Frontal cortex (tissue), 4 donors: ENCODE measurements around the gene UBALD2. TPM values are rescaled to one million over a fixed set of nuclear protein-coding genes. Genes with fewer than 3 reads are reported as not detected.
"Not testable (repeated sequence)": the region's sequence is repeated elsewhere in the genome, so short reads cannot be mapped to it uniquely, and the experiment has no call there.

Source experiments
- DNase-seq, 2 donors: peaks; one replicate each; pipeline ENCODE4 v3.0.0; 2012; ENCODE audit warnings: low spot score in 2 of 2
- FAIRE-seq: peaks from 2 replicates; lab custom pipeline; 2012; peaks lifted over from hg19 to GRCh38; lab: Jason Lieb, UNC
- total RNA-seq: library from RNA; depleted of rRNA; stranded (reverse); fragments of >200 nt; gene quantifications from one replicate; pipeline ENCODE4 v1.2.3, GENCODE V29; 2014
- donor health status: control.
- donor health status: control.
- donor health status: control.

UBALD2 gene
- total RNA-seq, 1 donor from 2014 or later = 3.3 TPM

- no peak for FAIRE-seq
Observed at GRCh38 chr17:76275382-76276068, 10.4 kb downstream of the UBALD2 start.

GRCh38 chr17:76276069-76276431 is 10.9 kb downstream of the UBALD2 start:
- no peak for FAIRE-seq

More at GRCh38 chr17:76275382-76276068, 10.4 kb downstream of the UBALD2 start:
- DNase-seq = no peak

GRCh38 chr17:76276461-76277299 is 11.5 kb downstream of the UBALD2 start:
- FAIRE-seq = no peak
- no peak for DNase-seq

More at GRCh38 chr17:76276069-76276431, 10.9 kb downstream of the UBALD2 start:
- DNase-seq = no peak

- FAIRE-seq (no peak), DNase-seq (no peak)
Observed at GRCh38 chr17:76277300-76278267, 12.4 kb downstream of the UBALD2 start.

GRCh38 chr17:76278268-76278908 is 13.2 kb downstream of the UBALD2 start:
- FAIRE-seq (no peak), DNase-seq (no peak)

GRCh38 chr17:76278952-76279741 is 14.0 kb downstream of the UBALD2 start:
- DNase-seq = peak; percentile 79 to 93
- no peak for FAIRE-seq

- DNase-seq (no peak), FAIRE-seq (no peak)
Observed at GRCh38 chr17:76279742-76280287, 14.7 kb downstream of the UBALD2 start.

- no peak for FAIRE-seq
- no peak for DNase-seq
Observed at GRCh38 chr17:76280650-76281049, 15.5 kb downstream of the UBALD2 start.

- FAIRE-seq (no peak), DNase-seq (no peak)
Observed at GRCh38 chr17:76281573-76282371, 16.6 kb downstream of the UBALD2 start.

GRCh38 chr17:76292567-76292966 is 27.4 kb downstream of the UBALD2 start:
- FAIRE-seq (no peak), DNase-seq (no peak)

GRCh38 chr17:76293106-76293505 is 28.0 kb downstream of the UBALD2 start:
- no peak for FAIRE-seq
- DNase-seq = no peak

GRCh38 chr17:76296186-76296585 is 31.0 kb downstream of the UBALD2 start:
- DNase-seq (no peak), FAIRE-seq (no peak)

GRCh38 chr17:76296889-76297288 is 31.7 kb downstream of the UBALD2 start:
- DNase-seq (no peak), FAIRE-seq (no peak)

- FAIRE-seq (no peak), DNase-seq (no peak)
Observed at GRCh38 chr17:76297436-76297835, 32.3 kb downstream of the UBALD2 start.

- no peak for DNase-seq
- no peak for FAIRE-seq
Observed at GRCh38 chr17:76304226-76305134, 39.3 kb downstream of the UBALD2 start.

- not testable (repeated sequence) for DNase-seq, FAIRE-seq
Observed at GRCh38 chr17:76305135-76305454, 39.9 kb downstream of the UBALD2 start.
